HFFc6 (cell line): Measurements from ENCODE around the gene FIG4. TPM values are rescaled to one million over a fixed set of nuclear protein-coding genes. Genes with fewer than 3 reads are reported as not detected.

ENCODE experiments used
- DNase-seq: peaks from one replicate; pipeline ENCODE4 v3.0.0-alpha.2; 2018
- H3K27ac Mint-ChIP-seq: 2 replicates; pipeline ENCODE4 v1.8.0; 2020; ENCODE audit warnings: mild to moderate bottlenecking, mixed read lengths
- H3K27me3 Mint-ChIP-seq: 2 replicates; pipeline ENCODE4 v1.8.0; 2021; ENCODE audit warnings: mild to moderate bottlenecking, moderate library complexity, mixed read lengths; ENCODE audit not compliant: insufficient read depth
- H3K36me3 Mint-ChIP-seq: 2 replicates; pipeline ENCODE4 v1.8.0; 2021; ENCODE audit warnings: low read depth, mixed read lengths
- H3K4me1 Mint-ChIP-seq: 2 replicates; pipeline ENCODE4 v1.8.0; 2020; ENCODE audit warnings: low read depth, mixed read lengths
- H3K4me3 Mint-ChIP-seq: 2 replicates; pipeline ENCODE4 v1.8.0; 2020; ENCODE audit warnings: mild to moderate bottlenecking, moderate library complexity, mixed read lengths
- H3K9me3 Mint-ChIP-seq: 2 replicates; pipeline ENCODE4 v1.8.0; 2020; ENCODE audit warnings: mild to moderate bottlenecking, mixed read lengths
- total RNA-seq, 6 experiments: library from RNA; stranded (reverse); fragmentation: NEBNext Ultra II Directional; extraction: Animal tissue kit (Norgen Biotek cat#: 25700); gene quantifications; 2 replicates in 1 of 6; 3 replicates in 5 of 6; pipeline ENCODE4 v1.2.3, GENCODE V29; 2021
- TF ChIP-seq, protein P1 (sequence below): fragments of 200-600 bp; sonication (generic); IDR thresholded peaks from 2 replicates; pipeline ENCODE4 v1.5.0; 2021; ENCODE audit warnings: antibody characterized with exemption, mild to moderate bottlenecking

FIG4 gene
- total RNA-seq, 6 experiments from 2014 or later, result 14.2 to 18.1 (median 16.6) TPM

DNA sequence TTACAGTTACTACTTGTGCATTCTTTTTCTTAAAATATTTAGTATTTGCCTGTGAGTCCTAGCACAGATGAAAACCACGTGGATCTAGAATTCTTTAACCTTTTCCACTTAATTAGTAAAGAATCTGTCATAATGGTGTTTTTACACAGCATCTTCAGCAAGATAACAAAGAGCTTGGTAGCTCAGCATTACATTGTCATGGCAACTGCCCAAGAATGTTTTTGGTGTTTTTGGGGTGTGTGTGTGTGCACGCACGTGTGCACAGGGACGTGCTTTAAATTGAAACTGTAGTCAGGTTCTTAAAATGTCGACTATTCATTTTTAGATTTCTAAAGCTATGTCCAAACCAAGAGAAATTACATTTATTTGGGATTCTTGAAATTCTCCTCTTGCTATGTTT is 108.0 kb downstream of the FIG4 start:
- Mint-ChIP-seq H3K4me3 (no peak overlapping the region), H3K27me3 (no peaks in the 10 kb centered on the region), H3K4me1 (peaks cover 50% of the 10 kb centered on the region), H3K9me3 (no peaks in the 10 kb centered on the region), H3K27ac (no peak overlapping the region), H3K36me3 (0 out of 2 replicates have a peak, but pooled peaks cover 4% of the 10 kb centered on the region)
- TF ChIP-seq, protein P1, sequence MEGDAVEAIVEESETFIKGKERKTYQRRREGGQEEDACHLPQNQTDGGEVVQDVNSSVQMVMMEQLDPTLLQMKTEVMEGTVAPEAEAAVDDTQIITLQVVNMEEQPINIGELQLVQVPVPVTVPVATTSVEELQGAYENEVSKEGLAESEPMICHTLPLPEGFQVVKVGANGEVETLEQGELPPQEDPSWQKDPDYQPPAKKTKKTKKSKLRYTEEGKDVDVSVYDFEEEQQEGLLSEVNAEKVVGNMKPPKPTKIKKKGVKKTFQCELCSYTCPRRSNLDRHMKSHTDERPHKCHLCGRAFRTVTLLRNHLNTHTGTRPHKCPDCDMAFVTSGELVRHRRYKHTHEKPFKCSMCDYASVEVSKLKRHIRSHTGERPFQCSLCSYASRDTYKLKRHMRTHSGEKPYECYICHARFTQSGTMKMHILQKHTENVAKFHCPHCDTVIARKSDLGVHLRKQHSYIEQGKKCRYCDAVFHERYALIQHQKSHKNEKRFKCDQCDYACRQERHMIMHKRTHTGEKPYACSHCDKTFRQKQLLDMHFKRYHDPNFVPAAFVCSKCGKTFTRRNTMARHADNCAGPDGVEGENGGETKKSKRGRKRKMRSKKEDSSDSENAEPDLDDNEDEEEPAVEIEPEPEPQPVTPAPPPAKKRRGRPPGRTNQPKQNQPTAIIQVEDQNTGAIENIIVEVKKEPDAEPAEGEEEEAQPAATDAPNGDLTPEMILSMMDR, result no peak
- no peak for DNase-seq

DNA sequence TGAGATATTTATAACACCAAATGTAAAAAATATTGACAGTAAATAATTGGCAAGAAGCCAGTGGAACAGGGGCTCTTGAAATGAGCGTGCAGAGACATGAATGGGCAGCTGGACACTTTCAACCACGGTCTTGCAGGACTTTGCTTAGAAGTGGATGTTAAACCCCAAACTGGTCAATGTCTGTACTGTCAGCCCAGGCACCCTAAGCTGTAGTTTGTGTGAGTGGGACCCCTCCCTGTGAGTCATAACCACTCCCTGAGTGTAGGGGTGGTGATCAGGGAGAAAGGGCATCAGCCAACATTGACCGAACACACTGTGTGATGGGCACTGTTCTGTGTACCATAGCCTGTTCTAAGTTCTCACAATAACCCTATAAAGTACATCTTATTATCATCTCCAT is 108.6 kb downstream of the FIG4 start:
- no peak for DNase-seq
- H3K4me1 Mint-ChIP-seq, result peaks cover 46% of the 10 kb centered on the region

DNA sequence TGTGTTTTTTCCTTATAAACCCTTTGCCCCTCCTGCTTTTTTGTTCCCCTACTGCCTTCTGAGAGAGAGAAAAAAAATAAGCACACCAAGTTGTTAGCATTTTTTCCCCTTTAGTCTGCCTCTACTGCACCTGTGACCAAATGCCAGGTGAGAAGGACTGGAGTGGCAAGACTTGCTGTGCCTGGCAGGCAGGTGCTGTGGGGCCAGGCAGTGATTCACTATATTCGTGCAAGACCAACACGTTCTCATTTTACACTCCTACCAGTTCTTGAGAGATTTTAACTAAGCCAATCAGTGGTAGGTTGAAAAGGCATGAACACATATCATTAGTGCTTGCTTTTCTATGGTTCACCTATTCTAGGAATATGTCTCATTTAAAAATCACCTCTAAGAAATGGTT is 109.7 kb downstream of the FIG4 start:
- no peak for DNase-seq
- no peaks in the 10 kb centered on the region for H3K27me3 Mint-ChIP-seq

More for the DNA sequence above, 108.6 kb downstream of the FIG4 start:
- TF ChIP-seq, protein P1, result no peak
- no peak overlapping the region for H3K27ac Mint-ChIP-seq
- no peak overlapping the region for H3K4me3 Mint-ChIP-seq
- H3K9me3 Mint-ChIP-seq, result no peaks in the 10 kb centered on the region
- no peaks in the 10 kb centered on the region for H3K27me3 Mint-ChIP-seq
- 0 out of 2 replicates have a peak, but pooled peaks cover 4% of the 10 kb centered on the region for H3K36me3 Mint-ChIP-seq

DNA sequence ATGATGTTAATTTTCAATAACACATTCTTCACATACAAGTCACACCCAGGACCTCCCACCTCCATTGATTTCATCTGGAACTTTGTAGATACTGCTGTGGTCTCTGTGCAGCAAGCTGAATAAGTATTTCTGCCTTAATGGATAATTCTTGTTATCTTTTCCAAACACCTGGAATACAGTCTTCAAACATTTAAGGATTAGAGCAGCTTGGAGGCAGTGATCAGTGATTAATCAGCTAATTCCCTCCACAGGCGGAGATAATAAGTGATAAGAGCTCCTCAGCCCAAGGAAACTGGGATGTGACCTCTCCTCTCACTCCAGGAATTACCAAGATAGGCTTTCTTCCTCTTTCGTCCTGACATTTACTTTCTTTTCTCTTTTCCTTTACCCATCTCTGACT is 110.7 kb downstream of the FIG4 start:
- Mint-ChIP-seq H3K9me3 (no peaks in the 10 kb centered on the region), H3K4me1 (peaks cover 26% of the 10 kb centered on the region), H3K36me3 (no peaks in the 10 kb centered on the region), H3K27ac (no peak overlapping the region), H3K4me3 (no peak overlapping the region), H3K27me3 (no peaks in the 10 kb centered on the region)
- DNase-seq, result no peak
- TF ChIP-seq, protein P1, result no peak

More for the DNA sequence above, 109.7 kb downstream of the FIG4 start:
- Mint-ChIP-seq H3K4me3 (no peak overlapping the region), H3K4me1 (peaks cover 37% of the 10 kb centered on the region), H3K27ac (no peak overlapping the region), H3K36me3 (0 out of 2 replicates have a peak, but pooled peaks cover 3% of the 10 kb centered on the region), H3K9me3 (no peaks in the 10 kb centered on the region)
- TF ChIP-seq, protein P1, result no peak

DNA sequence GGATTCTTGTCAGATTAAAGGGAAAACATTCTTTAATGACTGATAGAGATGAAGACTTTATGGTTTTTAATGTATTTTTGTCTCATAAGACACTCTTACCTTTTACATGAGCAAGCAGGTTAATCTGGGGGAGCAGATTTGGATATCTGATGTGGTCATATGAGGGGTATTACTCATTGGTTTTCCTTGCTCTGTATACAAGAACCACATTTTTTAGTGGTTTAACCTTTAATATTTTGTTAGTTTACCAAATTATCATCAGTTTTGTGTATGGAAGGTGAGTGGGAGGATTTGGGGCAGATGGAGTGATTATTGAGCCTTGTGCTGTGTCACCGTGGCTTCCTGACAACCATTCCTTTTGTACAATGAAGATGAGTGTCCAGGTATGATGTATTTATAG is 112.9 kb downstream of the FIG4 start:
- H3K9me3 Mint-ChIP-seq, result no peaks in the 10 kb centered on the region
- TF ChIP-seq, protein P1, result no peak
- H3K36me3 Mint-ChIP-seq, result no peaks in the 10 kb centered on the region
- H3K4me3 Mint-ChIP-seq, result no peak overlapping the region
- no peak for DNase-seq
- no peaks in the 10 kb centered on the region for H3K27me3 Mint-ChIP-seq
- no peak overlapping the region for H3K27ac Mint-ChIP-seq
- peaks cover 7% of the 10 kb centered on the region for H3K4me1 Mint-ChIP-seq

DNA sequence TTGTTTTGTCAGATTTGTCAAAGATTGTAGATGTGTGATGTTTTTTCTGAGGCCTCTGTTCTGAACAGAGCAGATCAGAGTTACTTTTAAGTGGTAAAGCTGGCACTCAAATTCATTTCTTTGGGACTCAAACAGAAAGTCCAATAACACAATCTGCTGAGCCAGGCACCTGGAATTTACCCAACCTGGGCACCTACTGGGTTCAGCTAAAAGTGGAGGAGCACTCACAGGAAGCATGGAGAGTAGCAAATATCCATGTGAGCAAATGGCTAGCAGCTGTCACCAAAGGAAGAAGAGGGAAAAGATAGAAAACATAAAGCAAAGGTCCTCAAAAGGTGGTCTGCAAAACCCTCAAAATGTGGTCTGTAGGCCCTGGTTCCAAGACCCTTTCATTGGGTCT is 116.8 kb downstream of the FIG4 start:
- no peaks in the 10 kb centered on the region for H3K36me3 Mint-ChIP-seq
- TF ChIP-seq, protein P1, result no peak
- H3K4me1 Mint-ChIP-seq, result peaks cover 7% of the 10 kb centered on the region
- no peak overlapping the region for H3K4me3 Mint-ChIP-seq
- no peaks in the 10 kb centered on the region for H3K27me3 Mint-ChIP-seq
- DNase-seq, result no peak
- no peaks in the 10 kb centered on the region for H3K9me3 Mint-ChIP-seq
- H3K27ac Mint-ChIP-seq, result no peak overlapping the region
